DND-41 (cell line): Measurements from ENCODE around the gene PEX14.

ENCODE experiments used
- CTCF ChIP-seq: IDR thresholded peaks from 2 replicates; pipeline ENCODE4 v1.5.1; 2012; ENCODE audit warnings: borderline replicate concordance, low read length, moderate library complexity, mild to moderate bottlenecking; ENCODE audit not compliant: poor library complexity, severe bottlenecking; ENCODE audit errors: extremely low read depth
- EZH2 ChIP-seq: IDR thresholded peaks from 3 replicates; pipeline ENCODE4 v1.6.1; 2012; ENCODE audit warnings: borderline replicate concordance, low read depth, mild to moderate bottlenecking, moderate library complexity, low read length, inconsistent platforms; ENCODE audit not compliant: severe bottlenecking

GRCh38 chr1:10669570-10669969 lies 194.8 kb downstream of the PEX14 start:
- TF ChIP-seq CTCF (no peak), EZH2 (no peak)
